HG02588 (cell line): ENCODE data around the gene PLA2G4A.

ENCODE experiments used
- ATAC-seq: cut with Tn5 transposase; IDR thresholded peaks from one replicate; pipeline ENCODE4 v1.9.1; 2021; ENCODE audit warnings: mild to moderate bottlenecking, moderate library complexity; ENCODE audit not compliant: unreplicated experiment

The PLA2G4A gene

GRCh38 chr1:186872291-186872690, 43.5 kb downstream of the PLA2G4A start:
- no peak for ATAC-seq

DNA sequence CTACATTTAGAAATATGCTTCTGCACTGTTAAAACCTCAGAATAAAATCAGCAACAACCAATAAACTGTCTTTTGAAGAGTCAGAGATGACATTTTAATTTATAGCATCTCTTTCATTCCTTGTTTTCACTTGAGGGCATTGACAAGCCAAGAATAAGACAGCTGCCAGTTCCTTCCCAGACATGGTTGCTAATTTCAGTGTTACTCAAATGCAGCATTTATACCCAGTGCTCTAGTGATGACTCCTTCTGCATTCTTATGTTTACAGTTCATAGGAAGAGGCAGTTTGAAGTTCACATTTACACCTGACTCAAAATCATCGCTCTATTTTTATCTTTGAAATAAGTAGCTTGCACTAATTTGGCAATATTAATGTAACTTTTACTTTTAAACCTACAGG, 44.9 kb downstream of the PLA2G4A start:
- ATAC-seq, result no peak

GRCh38 chr1:186875896-186876835, 47.4 kb downstream of the PLA2G4A start:
- ATAC-seq, result no peak

DNA sequence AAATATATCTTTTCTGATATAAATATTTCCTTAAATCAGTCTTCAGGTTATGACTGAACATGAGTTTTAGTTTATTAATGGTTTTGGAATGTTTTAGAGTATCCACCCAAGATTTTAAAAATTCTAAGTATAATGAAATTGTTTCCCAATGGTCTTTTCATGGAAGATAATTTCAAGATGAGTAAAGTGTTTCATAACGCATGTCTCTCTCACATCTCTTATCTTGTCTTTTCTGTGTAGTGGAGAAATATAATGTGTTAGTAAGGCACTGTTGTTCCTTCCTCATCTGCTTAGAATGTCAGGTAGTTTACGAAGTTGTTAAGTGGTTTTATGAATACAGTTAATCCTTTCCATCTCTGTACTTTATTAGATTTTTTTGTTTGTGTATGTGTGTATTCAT, 49.6 kb downstream of the PLA2G4A start:
- no peak for ATAC-seq

- ATAC-seq, result no peak
These were observed 52.2 kb downstream of the PLA2G4A start for GRCh38 chr1:186880982-186881381.

- ATAC-seq, result no peak
These were observed 53.8 kb downstream of the PLA2G4A start for GRCh38 chr1:186882372-186883134.

- ATAC-seq, result no peak
These were observed 55.5 kb downstream of the PLA2G4A start for GRCh38 chr1:186884251-186884650.

- no peak for ATAC-seq
These were observed 58.5 kb downstream of the PLA2G4A start for GRCh38 chr1:186887203-186887602.

- no peak for ATAC-seq
These were observed 59.6 kb downstream of the PLA2G4A start for GRCh38 chr1:186888367-186888766.

- no peak for ATAC-seq
These were observed 64.2 kb downstream of the PLA2G4A start for GRCh38 chr1:186892936-186893335.

DNA sequence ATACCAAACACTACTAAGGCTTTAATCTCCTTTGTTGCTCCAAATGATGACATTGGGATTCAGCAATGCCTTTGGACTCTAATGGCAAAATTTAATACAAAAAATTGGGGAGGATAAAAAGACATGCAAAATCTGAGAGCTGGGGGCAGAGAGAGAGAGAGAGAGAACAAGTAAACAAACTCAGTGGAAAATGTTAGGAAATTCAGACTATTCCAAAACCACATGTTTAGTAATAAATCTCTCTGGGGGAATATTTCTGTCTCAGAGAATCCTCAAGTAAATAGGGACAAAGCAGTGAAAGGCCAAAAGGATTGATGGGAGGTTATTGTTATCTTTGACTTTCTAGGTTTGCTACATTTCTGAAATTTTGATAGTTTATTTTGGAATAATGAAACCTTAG, 65.7 kb downstream of the PLA2G4A start:
- no peak for ATAC-seq

DNA sequence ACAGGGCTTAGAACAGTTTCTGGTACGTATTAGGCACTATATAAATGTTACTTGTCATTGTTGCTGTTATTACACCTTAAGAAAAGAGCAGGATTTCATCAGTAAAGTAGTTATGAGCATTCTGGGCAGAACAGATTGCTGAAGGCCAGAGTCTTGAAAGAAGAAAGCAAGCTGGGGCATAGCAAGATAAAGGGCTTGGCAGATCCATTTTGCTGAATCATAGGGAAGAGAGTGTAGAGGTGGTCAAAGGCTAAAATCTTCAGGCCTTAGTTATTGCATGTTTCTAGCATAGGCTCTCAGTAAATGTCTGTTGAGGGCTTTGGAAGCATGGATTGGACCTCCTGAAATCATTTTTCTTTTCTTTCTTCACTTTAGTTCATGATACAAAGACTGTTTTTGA, 67.5 kb downstream of the PLA2G4A start:
- no peak for ATAC-seq

GRCh38 chr1:186897008-186897407, 68.3 kb downstream of the PLA2G4A start:
- ATAC-seq, result no peak

DNA sequence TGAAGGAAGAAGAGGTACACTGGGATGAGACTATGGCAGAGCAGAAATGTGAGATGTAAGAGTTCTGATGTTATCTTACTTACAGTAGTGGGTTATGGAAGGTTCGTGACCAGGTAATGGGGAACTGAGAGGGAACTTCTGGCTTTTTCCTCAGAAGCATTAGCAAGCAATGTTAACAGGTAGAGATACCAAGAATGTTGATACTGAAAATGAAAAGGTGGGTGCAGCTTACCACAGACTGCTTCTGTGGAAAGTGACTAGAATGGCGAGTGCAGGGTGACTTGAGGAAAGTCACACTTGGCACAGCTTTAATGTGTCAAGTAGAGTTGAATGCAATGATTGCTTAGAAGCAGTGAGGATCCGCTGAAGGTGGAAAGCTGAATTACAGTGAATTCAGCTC, 70.8 kb downstream of the PLA2G4A start:
- ATAC-seq, result peak; percentile 94

- ATAC-seq, result no peak
These were observed 71.2 kb downstream of the PLA2G4A start for GRCh38 chr1:186899977-186900376.

DNA sequence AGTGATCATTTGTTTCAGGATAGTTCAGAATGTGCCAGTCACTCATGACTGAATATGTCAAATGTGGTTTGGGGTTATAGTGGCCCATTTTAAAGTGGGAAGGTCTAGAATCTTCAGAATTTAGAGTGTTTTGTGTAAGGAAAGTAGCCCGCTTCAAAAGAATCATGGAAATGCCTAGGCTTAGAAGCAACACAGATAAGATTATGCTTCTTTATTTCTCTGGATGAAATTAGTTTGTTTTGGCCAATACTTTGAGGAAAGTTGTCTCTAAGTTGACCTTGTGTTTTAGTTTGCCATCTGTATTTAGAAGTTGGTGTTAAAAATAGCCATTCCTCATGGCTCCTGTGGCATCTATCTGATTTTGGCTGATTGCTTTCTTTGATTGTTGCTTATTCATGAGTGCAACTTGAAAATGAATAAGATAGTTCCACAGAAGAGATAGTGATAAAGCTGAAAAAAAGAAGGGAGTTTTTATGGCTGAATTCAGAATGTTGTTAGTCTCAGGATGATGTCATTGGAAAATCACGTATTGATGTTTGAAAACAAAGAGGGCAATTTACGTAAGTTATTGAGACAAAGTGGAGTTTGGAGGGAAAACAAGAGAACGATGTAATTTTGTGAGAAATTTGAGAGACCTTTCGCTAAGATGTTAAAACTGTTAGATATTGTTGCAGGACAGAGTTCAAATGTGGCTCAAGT, 71.9 kb downstream of the PLA2G4A start:
- ATAC-seq, result no peak

GRCh38 chr1:186901631-186902030, 72.9 kb downstream of the PLA2G4A start:
- no peak for ATAC-seq

GRCh38 chr1:186903374-186904136, 74.8 kb downstream of the PLA2G4A start:
- ATAC-seq, result no peak

GRCh38 chr1:186904361-186904760, 75.6 kb downstream of the PLA2G4A start:
- ATAC-seq, result no peak

DNA sequence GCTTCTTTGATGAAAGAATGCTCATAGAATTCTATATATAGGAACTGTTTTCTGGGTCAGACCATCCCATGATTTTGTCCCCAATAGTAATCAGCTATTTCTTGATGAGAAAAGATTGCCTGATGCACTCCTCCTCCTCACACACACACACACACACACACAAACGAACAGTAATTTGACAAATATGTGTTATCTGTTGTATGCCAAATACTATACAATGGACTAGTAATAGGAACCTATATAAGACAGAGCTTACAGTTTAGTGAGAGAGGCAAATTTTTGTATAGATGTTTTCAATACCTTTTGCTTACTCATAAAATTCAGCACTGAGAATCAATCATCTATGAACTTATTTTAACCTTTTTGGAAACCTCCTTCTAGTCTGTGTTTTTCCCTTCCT, 76.8 kb downstream of the PLA2G4A start:
- ATAC-seq, result no peak

GRCh38 chr1:186915555-186915954, 86.8 kb downstream of the PLA2G4A start:
- no peak for ATAC-seq
